ENCODE measurements around the gene MYL9.

The MYL9 gene

GRCh38 chr20:36585410-36586125 lies 44.2 kb downstream of the MYL9 start:
- DNase-seq: peak; percentile 72

- no peak for DNase-seq
Observed at GRCh38 chr20:36587388-36588070, 46.2 kb downstream of the MYL9 start.

- DNase-seq: no peak
Observed at GRCh38 chr20:36591281-36591680, 50.0 kb downstream of the MYL9 start.

- DNase-seq: no peak
Observed at GRCh38 chr20:36591854-36592641, 50.7 kb downstream of the MYL9 start.

- no peak for DNase-seq
Observed at GRCh38 chr20:36593347-36593929, 52.1 kb downstream of the MYL9 start.

GRCh38 chr20:36599912-36600345 lies 58.6 kb downstream of the MYL9 start:
- DNase-seq: no peak

Measured in NCI-H2171 (cell line).